Endothelial cell of umbilical vein (primary cell): Measurements from ENCODE around the gene TSPAN5. TPM values are rescaled to one million over a fixed set of nuclear protein-coding genes. Genes with fewer than 3 reads are reported as not detected.

Experiments used
- BruUV-seq: library from RNA; stranded (reverse); fragments of 400-500 nt; replicated peaks from 2 replicates; lab custom pipeline; 2021; lab: Mats Ljungman, UMichigan
- CTCF ChIA-PET: fragments of 300-600, 350-600 bp; sonication (Branson Sonifier 250); formaldehyde crosslinking; loops from one replicate; lab custom pipeline; 2021; ENCODE audit warnings: antibody characterized with exemption, inconsistent platforms; lab: Charles Lee
- POLR2A ChIA-PET: fragments of 300-600, 350-600 bp; sonication (Branson Sonifier 250); formaldehyde crosslinking; loops from one replicate; lab custom pipeline; 2021; ENCODE audit warnings: antibody characterized with exemption, inconsistent platforms; lab: Charles Lee
- DNase-seq: peaks from one replicate; pipeline ENCODE4 v3.0.0-alpha.2; 2011; ENCODE audit warnings: low read depth, low spot score
- FAIRE-seq: peaks from 2 replicates; lab custom pipeline; 2011; peaks lifted over from hg19 to GRCh38; lab: Jason Lieb, UNC
- H2AFZ ChIP-seq: 2 replicates; pipeline ENCODE4 v1.6.0; 2012; ENCODE audit warnings: low read depth, low read length, control low read depth, inconsistent platforms
- H3K27ac ChIP-seq: 2 replicates; pipeline ENCODE4 v1.5.1; 2011; ENCODE audit warnings: low read depth, mild to moderate bottlenecking, control low read depth, low read length, moderate library complexity; ENCODE audit not compliant: insufficient read depth
- H3K27me3 ChIP-seq, 2 experiments: 2 replicates each; pipeline versions ENCODE4 v1.6.0 to v1.6.1; 2011; ENCODE audit warnings: low read length in 2 of 2, mixed read lengths in 1 of 2; ENCODE audit not compliant: control insufficient read depth in 2 of 2, insufficient read depth in 2 of 2
- H3K36me3 ChIP-seq, 2 experiments: 2 replicates in 1 of 2; 3 replicates in 1 of 2; pipeline ENCODE4 v1.5.1; 2011; ENCODE audit warnings: low read length in 2 of 2, mild to moderate bottlenecking in 1 of 2, moderate library complexity in 1 of 2; ENCODE audit not compliant: control insufficient read depth in 2 of 2, insufficient read depth in 2 of 2; ENCODE audit errors: extremely low read depth in 1 of 2
- H3K4me1 ChIP-seq: 3 replicates; pipeline ENCODE4 v1.5.1; 2011; ENCODE audit warnings: mild to moderate bottlenecking, low read length; ENCODE audit not compliant: control insufficient read depth, insufficient read depth; ENCODE audit errors: extremely low read depth
- H3K4me2 ChIP-seq: 2 replicates; pipeline ENCODE4 v1.6.1; 2011; ENCODE audit warnings: low read length, control low read depth, mixed read lengths; ENCODE audit not compliant: insufficient read depth
- H3K4me3 ChIP-seq, 3 experiments: fragments of 200-600 bp in 1 of 3; sonication (generic), shearing (Covaris generic) in 1 of 3; replicated peaks in 1 of 3; 2 replicates each; pipeline ENCODE4 v1.5.1; 2011 to 2016; ENCODE audit warnings: control low read depth in 3 of 3, low read length in 3 of 3, mild to moderate bottlenecking in 2 of 3, inconsistent platforms in 1 of 3, low read depth in 1 of 3, moderate library complexity in 1 of 3; ENCODE audit not compliant: insufficient read depth in 1 of 3
- H3K79me2 ChIP-seq: 2 replicates; pipeline ENCODE4 v1.6.0; 2012; ENCODE audit warnings: low read length, inconsistent platforms; ENCODE audit not compliant: control insufficient read depth, insufficient read depth
- H3K9ac ChIP-seq: replicated peaks from 2 replicates; pipeline ENCODE3; 2011; ENCODE audit warnings: low read length, control low read depth; ENCODE audit not compliant: insufficient read depth; ENCODE audit errors: extremely low read depth
- H3K9me1 ChIP-seq: replicated peaks from 3 replicates; pipeline ENCODE4 v1.6.0; 2011; ENCODE audit warnings: mild to moderate bottlenecking, low read length; ENCODE audit not compliant: control insufficient read depth, insufficient read depth; ENCODE audit errors: extremely low read depth
- H3K9me3 ChIP-seq: replicated peaks from 2 replicates; pipeline ENCODE4 v1.5.1; 2012; ENCODE audit warnings: low read length, inconsistent platforms; ENCODE audit not compliant: control insufficient read depth, insufficient read depth
- H4K20me1 ChIP-seq: replicated peaks from 2 replicates; pipeline ENCODE3; 2011; ENCODE audit warnings: mild to moderate bottlenecking, low read length; ENCODE audit not compliant: control insufficient read depth, insufficient read depth; ENCODE audit errors: extremely low read depth
- EZH2 ChIP-seq: IDR thresholded peaks from 2 replicates; pipeline ENCODE4 v1.6.1; 2012; ENCODE audit warnings: borderline replicate concordance, low read depth, mild to moderate bottlenecking, moderate library complexity, low read length, inconsistent platforms; ENCODE audit not compliant: severe bottlenecking
- FOS ChIP-seq: IDR thresholded peaks from 2 replicates; pipeline ENCODE4 v1.6.1; 2011; ENCODE audit warnings: mild to moderate bottlenecking, low read length, moderate library complexity, borderline replicate concordance; ENCODE audit not compliant: insufficient read depth
- GATA2 ChIP-seq: IDR thresholded peaks from 2 replicates; pipeline ENCODE4 v1.7.0; 2011; ENCODE audit warnings: low read depth, mild to moderate bottlenecking, moderate library complexity, mixed read lengths, low read length; ENCODE audit not compliant: insufficient read length, insufficient read depth
- JUN ChIP-seq: IDR thresholded peaks from 2 replicates; pipeline ENCODE4 v1.6.1; 2011; ENCODE audit warnings: borderline replicate concordance, low read depth; ENCODE audit not compliant: insufficient read length, insufficient read depth
- MYC ChIP-seq: IDR thresholded peaks from one replicate; pipeline ENCODE4 v1.6.1; 2011; ENCODE audit warnings: mild to moderate bottlenecking, low read depth, low read length
- POLR2A ChIP-seq: IDR thresholded peaks from 2 replicates; pipeline ENCODE4 v1.6.1; 2012; ENCODE audit warnings: low read depth, mild to moderate bottlenecking, control low read depth, low read length
- POLR2AphosphoS5 ChIP-seq: IDR thresholded peaks from 2 replicates; pipeline ENCODE4 v1.6.1; 2012; ENCODE audit warnings: low read depth, mild to moderate bottlenecking, control low read depth, low read length, moderate library complexity; ENCODE audit not compliant: insufficient read depth
- dilution Hi-C: fragments of 300-500 bp; cut with MboI; formaldehyde crosslinking; loops from one replicate; pipeline ENCODE4 v1.15.0; 2019; ENCODE audit warnings: low sequenced_read_pairs; ENCODE audit not compliant: extremely low pct_ligation_motif_present
- intact Hi-C: fragments of 100-400 bp; cut with micrococcal nuclease; formaldehyde crosslinking; loops from one replicate; pipeline ENCODE4 v1.10.0; 2022
- polyA plus RNA-seq, 4 experiments: library from polyadenylated mRNA; depleted of rRNA in 3 of 4; stranded (reverse) in 3 of 4; unstranded in 1 of 4; fragments of >200 nt; gene quantifications; 2 replicates each; pipeline versions ENCODE4 v1.2.1 to v1.2.3, GENCODE V29; 2011 to 2012; ENCODE audit warnings: missing spikeins in 1 of 4
- total RNA-seq: library from RNA; stranded (reverse); gene quantifications from 2 replicates; pipeline ENCODE4 v1.2.3, GENCODE V29; 2021
- TF ChIP-seq, protein P1 (sequence below): IDR thresholded peaks from 2 replicates; pipeline ENCODE4 v1.6.1; 2011; ENCODE audit not compliant: insufficient read depth, insufficient read length
- TF ChIP-seq, protein P2 (sequence below), 2 donors: IDR thresholded peaks; 1 replicate in 1 of 2; 2 replicates in 1 of 2; pipeline ENCODE4 v1.5.1; 2011; ENCODE audit warnings: low read length in 2 of 2, mild to moderate bottlenecking in 2 of 2, moderate library complexity in 2 of 2, control low read depth in 1 of 2, inconsistent platforms in 1 of 2, low read depth in 1 of 2; ENCODE audit not compliant: insufficient read depth in 1 of 2; ENCODE audit errors: extremely low read depth in 1 of 2

TSPAN5 gene
- total and polyA plus RNA-seq, 2 donors (not counting 3 experiments of a cell fraction or from before 2014, with no cell fraction given), result 45.1 to 50.2 TPM

DNA sequence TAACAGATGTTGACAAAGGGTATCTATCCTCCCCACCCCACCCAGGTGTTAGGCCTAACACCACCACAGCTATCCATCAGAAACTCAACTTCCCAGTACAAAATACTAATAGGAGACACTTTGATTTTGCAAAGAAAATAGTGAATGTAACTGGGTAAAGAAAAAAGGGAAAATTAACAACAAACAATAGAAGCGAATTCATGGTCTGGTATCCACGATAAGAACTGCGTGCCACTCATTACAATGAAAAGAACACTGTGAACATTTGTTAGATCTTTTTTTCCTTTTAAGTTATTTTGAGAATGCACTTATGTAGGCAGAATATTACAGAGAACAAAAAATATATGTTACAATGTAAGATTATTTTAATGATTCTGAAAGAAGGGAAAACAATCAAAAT lies 12.0 kb downstream of the TSPAN5 start:
- Histone ChIP-seq H3K9ac (no peak overlapping the region), H3K4me3 (no peak overlapping the region), H3K27me3 (no peaks in the 10 kb centered on the region), H4K20me1 (no peaks in the 10 kb centered on the region), H3K9me3 (no peaks in the 10 kb centered on the region), H3K36me3 (no peaks in the 10 kb centered on the region), H3K27ac (no peak overlapping the region), H3K9me1 (no peaks in the 10 kb centered on the region), H3K4me2 (no peak overlapping the region), H2AFZ (no peak overlapping the region), H3K4me1 (peaks cover 46% of the 10 kb centered on the region), H3K79me2 (peaks cover 89% of the 10 kb centered on the region)
- TF ChIP-seq JUN, result no peak
- TF ChIP-seq, protein P1, sequence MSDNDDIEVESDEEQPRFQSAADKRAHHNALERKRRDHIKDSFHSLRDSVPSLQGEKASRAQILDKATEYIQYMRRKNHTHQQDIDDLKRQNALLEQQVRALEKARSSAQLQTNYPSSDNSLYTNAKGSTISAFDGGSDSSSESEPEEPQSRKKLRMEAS, result no peak
- TF ChIP-seq POLR2AphosphoS5, result no peak
- no peak for TF ChIP-seq EZH2
- no peak for TF ChIP-seq POLR2A
- no peak for TF ChIP-seq FOS
- TF ChIP-seq GATA2, result no peak
- TF ChIP-seq MYC, result no peak
- TF ChIP-seq, protein P2, sequence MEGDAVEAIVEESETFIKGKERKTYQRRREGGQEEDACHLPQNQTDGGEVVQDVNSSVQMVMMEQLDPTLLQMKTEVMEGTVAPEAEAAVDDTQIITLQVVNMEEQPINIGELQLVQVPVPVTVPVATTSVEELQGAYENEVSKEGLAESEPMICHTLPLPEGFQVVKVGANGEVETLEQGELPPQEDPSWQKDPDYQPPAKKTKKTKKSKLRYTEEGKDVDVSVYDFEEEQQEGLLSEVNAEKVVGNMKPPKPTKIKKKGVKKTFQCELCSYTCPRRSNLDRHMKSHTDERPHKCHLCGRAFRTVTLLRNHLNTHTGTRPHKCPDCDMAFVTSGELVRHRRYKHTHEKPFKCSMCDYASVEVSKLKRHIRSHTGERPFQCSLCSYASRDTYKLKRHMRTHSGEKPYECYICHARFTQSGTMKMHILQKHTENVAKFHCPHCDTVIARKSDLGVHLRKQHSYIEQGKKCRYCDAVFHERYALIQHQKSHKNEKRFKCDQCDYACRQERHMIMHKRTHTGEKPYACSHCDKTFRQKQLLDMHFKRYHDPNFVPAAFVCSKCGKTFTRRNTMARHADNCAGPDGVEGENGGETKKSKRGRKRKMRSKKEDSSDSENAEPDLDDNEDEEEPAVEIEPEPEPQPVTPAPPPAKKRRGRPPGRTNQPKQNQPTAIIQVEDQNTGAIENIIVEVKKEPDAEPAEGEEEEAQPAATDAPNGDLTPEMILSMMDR (IDR thresholded peaks at IDR 0.05; ENCODE audit: extremely low read depth in 1 of 2, insufficient read depth in 1 of 2, low read depth in 1 of 2, low read length in 2 of 2), result no peak
- intact Hi-C loops (no loop called here), dilution Hi-C loops (no loop called here)
- FAIRE-seq, result no peak
- DNase-seq, result no peak
- ChIA-PET CTCF (no interaction called here), POLR2A (no interaction called here)
- BruUV-seq, result no TSS peak
